GM15510 (cell line): ENCODE data around the gene FUOM.

Experiments used
- POLR2A ChIP-seq: IDR thresholded peaks from 3 replicates; pipeline ENCODE4 v1.6.1; 2011; ENCODE audit warnings: borderline replicate concordance; ENCODE audit not compliant: insufficient read length; ENCODE audit errors: extremely low read depth

The FUOM gene

GRCh38 chr10:133349160-133349568 is 8.7 kb downstream of the FUOM start:
- no peak for TF ChIP-seq POLR2A

- no peak for TF ChIP-seq POLR2A
Observed at GRCh38 chr10:133347710-133348517, 9.9 kb downstream of the FUOM start.

DNA sequence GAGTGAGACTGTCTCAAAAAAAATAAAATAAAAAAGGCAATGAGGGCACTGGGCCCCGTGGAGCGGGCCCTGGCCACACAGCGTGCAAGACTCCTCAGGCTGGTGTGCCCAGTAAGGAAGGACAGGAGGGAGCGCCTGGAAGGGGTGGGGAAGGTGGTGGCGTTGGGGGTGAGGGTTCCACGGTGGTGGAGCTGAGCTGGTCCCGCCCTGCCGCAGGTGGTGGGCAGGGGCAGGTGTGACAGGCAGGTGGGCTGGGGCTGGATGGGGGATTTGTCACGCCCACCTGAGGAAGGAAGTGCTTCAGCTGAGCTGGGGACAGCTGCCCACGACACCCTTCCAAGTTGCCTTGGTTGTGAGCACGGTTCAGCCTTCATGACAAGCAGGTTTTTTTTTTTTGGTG is 11.4 kb downstream of the FUOM start:
- no peak for TF ChIP-seq POLR2A

DNA sequence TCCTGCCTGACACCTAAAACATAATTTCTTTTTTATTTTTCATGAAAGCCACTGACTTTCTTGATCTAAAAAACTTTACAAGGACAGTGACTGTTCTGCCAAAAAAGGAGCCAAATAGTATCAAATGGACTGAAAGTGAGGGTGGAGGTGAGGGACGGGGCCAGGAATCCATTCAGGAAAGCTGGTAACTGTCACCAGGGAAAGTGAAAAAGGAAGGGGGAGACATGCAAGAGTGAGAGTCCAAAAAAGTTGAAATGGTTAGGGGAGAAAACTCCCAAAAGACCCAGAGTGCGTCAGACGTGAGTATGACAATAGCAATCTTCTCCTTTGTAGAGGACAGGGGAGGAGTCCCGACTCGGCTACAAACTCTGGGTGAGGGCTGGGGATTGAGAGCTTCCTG is 13.6 kb downstream of the FUOM start:
- no peak for TF ChIP-seq POLR2A

DNA sequence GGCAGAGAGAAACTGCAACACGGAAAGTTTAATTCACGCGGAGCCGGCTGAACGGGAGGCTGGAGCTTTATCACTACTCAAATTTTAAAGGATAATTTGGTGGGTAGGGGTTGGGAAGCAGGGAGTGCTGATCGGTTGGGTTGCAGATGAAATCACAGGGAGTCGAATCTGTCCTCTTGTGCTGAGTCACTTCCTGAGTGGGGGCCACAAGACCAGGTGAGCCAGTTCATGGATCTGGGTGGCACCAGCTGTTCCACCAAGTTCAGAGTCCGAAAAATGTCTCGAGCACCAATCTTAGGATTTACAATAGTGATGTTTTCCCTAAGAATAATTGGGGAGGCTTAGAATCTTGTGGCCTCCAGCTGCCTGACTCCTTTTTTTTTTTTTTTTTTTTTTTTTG is 14.3 kb downstream of the FUOM start:
- no peak for TF ChIP-seq POLR2A

DNA sequence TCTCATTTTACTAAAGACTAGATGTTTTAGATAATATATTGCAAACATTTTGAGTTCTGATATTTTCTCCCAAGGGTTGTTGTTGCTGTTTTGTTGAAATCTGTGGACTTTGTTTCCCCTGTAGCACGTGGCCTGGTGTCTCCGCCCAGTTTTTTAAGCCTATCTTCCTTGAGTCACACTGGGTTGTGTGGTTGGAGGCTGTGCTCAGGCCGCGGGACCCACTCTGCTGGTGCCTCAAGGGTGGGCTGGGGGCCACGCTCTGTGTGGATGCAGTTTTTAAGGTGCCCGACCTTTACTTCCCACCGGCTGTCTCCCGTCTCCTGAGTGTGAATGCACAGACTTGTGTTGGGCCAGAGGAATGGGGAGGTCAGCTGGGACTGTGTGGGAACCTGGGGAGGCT is 14.9 kb downstream of the FUOM start:
- no peak for TF ChIP-seq POLR2A

DNA sequence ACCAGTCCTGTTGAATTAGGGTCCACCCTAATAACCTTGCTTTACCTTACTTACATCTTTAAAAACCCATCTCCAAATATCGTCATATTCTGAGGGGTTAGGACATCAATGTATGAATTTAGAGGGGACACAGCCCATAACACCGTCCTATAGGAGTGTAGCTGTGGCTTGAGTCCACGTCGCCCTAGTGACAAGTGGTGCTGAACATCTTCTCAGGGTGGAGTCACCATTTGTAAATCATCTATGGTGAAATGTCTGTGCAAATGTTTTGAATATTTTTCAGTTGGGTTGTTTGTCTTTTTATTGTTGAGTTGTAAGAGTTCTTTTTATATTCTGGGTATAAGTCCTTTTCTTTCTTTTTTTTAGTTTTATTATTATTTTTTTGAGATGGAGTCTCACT is 15.8 kb downstream of the FUOM start:
- TF ChIP-seq POLR2A: no peak

DNA sequence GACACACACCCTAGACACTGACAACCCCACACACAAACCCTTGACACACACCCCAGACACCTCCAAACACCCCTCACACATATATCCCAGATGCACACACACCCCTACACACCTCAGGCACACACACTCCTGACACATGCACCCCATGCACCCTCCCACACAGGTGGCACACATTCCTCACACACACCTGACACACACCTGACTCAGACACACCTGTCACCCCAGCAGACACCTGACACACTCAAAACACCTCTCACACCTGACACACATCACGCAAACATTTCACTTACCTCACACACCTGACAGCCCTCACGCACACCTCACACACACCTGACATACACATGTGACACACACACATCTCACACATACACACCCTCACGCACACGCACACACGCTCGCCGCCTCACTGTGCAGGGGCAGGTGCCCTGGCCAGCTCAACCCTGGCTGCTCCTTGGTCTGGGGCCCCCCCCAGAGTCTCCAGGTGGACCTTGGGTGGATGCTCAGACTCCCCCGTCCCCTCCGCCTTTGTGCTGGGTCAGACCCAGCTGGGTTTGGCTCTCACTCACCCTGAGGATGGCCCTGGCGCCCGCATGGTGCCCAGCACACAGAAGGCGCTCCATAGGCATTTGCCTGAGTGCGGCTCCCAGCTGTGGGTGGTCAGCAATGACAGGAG is 18.0 kb downstream of the FUOM start:
- TF ChIP-seq POLR2A: no peak

- TF ChIP-seq POLR2A: no peak
Observed at GRCh38 chr10:133338080-133339071, 19.4 kb downstream of the FUOM start.

DNA sequence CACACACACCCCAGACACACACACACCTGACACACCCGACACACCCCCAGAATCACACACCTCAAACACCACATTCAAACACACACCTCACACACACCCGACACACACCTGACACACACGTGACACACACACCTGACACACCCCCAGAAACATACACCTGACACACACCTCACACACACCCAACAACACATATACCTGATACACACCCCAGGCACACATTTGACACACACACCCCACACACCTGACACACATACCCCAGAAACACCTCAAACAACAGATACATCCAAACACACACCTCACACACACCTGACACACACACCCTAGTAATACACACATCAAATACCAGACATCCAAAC is 20.5 kb downstream of the FUOM start:
- TF ChIP-seq POLR2A: no peak

- no peak for TF ChIP-seq POLR2A
Observed at GRCh38 chr10:133336577-133337369, 21.0 kb downstream of the FUOM start, which contains the start of gene CALY. CALY (minus strand) TSS chr10:133336896; CDS start chr10:133328989, 7,907 bp downstream.

- TF ChIP-seq POLR2A: no peak
Observed at GRCh38 chr10:133336118-133336576, 21.7 kb downstream of the FUOM start.

DNA sequence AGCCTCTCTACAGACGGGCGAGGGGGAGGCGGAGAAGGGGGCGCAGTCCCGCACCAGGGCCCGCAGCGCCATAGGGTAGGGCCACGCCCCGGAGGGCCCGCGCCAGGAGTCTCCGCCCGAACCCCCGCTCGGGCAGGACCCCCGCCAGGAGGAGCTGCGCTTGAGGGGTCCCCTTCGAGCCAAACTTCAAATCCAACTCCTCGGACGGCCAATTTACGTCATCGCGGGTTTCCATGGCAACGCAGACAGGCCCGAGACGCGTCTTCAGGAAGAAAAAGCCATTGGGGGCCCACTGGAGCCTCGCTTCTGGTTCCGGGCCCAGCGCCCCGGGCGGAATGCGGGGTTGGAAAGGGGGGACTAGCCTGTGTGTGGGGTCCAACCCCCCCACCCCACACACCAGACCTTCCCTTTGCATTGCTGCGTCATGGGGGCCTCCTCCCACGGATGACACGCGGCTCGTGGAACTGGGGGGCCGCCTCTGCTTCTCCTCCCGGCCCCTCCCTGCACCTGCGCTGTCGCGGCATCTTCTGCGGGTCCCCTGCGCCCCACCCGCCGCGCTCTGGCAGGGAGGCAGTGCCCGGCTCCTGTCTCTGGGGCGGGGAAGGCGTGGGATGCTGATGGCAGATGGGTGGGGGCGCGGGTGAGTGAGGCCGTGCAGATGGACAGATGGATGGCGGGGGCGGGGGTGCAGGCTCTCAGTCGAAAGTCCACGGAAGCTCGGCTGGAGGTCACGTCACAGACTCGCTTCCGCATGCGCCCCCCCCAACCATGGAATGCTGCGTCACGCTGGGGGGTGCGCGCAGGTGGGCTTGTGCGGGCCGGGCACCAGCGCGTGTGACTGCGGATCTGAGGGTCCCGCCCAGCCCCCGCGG is 22.3 kb downstream of the FUOM start:
- TF ChIP-seq POLR2A: no peak
